H1 (cell line): ENCODE measurements around the gene ACTC1. TPM values are rescaled to one million over a fixed set of nuclear protein-coding genes. Genes with fewer than 3 reads are reported as not detected.

Source experiments
- CBX5 ChIP-seq: fragments of 300-800, 300-1000 bp; sonication (generic); IDR thresholded peaks from 2 replicates; pipeline ENCODE4 v1.7.1; 2016; ENCODE audit warnings: antibody characterized with exemption, low read length, low read depth
- CHD1 ChIP-seq: IDR thresholded peaks from 2 replicates; pipeline ENCODE4 v1.6.1; 2012; ENCODE audit warnings: low read depth, low read length, improper control_type of control experiment
- CTBP2 ChIP-seq: IDR thresholded peaks from 2 replicates; pipeline ENCODE4 v1.7.0; 2011; ENCODE audit warnings: borderline replicate concordance, mild to moderate bottlenecking, moderate library complexity, mixed read lengths, low read length; ENCODE audit not compliant: insufficient read depth, insufficient read length
- EZH2 ChIP-seq: fragments of 200-600 bp; sonication (generic); IDR thresholded peaks from 2 replicates; pipeline ENCODE4 v1.7.1; 2012; ENCODE audit warnings: low read depth, mild to moderate bottlenecking, moderate library complexity, low read length, inconsistent platforms; ENCODE audit not compliant: severe bottlenecking
- MAX ChIP-seq: IDR thresholded peaks from 2 replicates; pipeline ENCODE4 v1.6.1; 2012; ENCODE audit warnings: inconsistent platforms
- RBBP5 ChIP-seq: IDR thresholded peaks from 2 replicates; pipeline ENCODE4 v1.7.1; 2012; ENCODE audit warnings: low read depth, mild to moderate bottlenecking, inconsistent platforms, low read length, moderate library complexity, borderline replicate concordance
- SIN3A ChIP-seq, 2 experiments: IDR thresholded peaks in 1 of 2; conservative IDR thresholded peaks in 1 of 2; 2 replicates each; pipeline ENCODE4 v1.6.1; 2011 to 2012; ENCODE audit warnings: low read length in 2 of 2, improper control_type of control experiment in 1 of 2, low read depth in 1 of 2, mild to moderate bottlenecking in 1 of 2
- TAF1 ChIP-seq: IDR thresholded peaks from 2 replicates; pipeline ENCODE4 v1.6.1; 2011; ENCODE audit warnings: mild to moderate bottlenecking, low read depth, low read length
- YY1 ChIP-seq: IDR thresholded peaks from 2 replicates; pipeline ENCODE4 v1.6.1; 2011; ENCODE audit warnings: low read depth, mild to moderate bottlenecking, low read length
- polyA plus RNA-seq, 7 experiments: library from polyadenylated mRNA; depleted of rRNA in 3 of 7; stranded (reverse) in 5 of 7; unstranded in 2 of 7; fragments of >200 nt in 5 of 7; fragments of 200-250 nt in 2 of 7; gene quantifications; 1 replicate in 5 of 7; 2 replicates in 1 of 7; 4 replicates in 1 of 7; pipeline versions ENCODE4 v1.2.1 to v1.2.3, GENCODE V29; 2011 to 2013; ENCODE audit warnings: missing spikeins in 2 of 7, mixed read lengths in 2 of 7
- total RNA-seq: library from RNA; stranded (reverse); fragmentation: NEBNext Ultra II Directional; extraction: Animal tissue kit (Norgen Biotek cat#: 25700); gene quantifications from 2 replicates; pipeline ENCODE4 v1.2.1, GENCODE V29; 2021
- TF ChIP-seq, protein P1 (sequence below), 3 experiments: IDR thresholded peaks; 1 replicate in 2 of 3; 2 replicates in 1 of 3; pipeline versions ENCODE4 v1.5.1 to v1.6.1; 2011; ENCODE audit warnings: low read length in 3 of 3, mild to moderate bottlenecking in 3 of 3, inconsistent platforms in 2 of 3, low read depth in 1 of 3, moderate library complexity in 1 of 3; ENCODE audit not compliant: insufficient read depth in 1 of 3; ENCODE audit errors: control extremely low read depth in 1 of 3
- TF ChIP-seq, protein P2 (sequence below): IDR thresholded peaks from 2 replicates; pipeline ENCODE4 v1.6.1; 2012; ENCODE audit warnings: inconsistent platforms

Gene ACTC1
- total and polyA plus RNA-seq, 2 of the 8 experiments (the other 6 are each of a cell fraction or from before 2014, with no cell fraction given) = 37.6 to 90.0 TPM

GRCh38 chr15:34828145-34828911 is 33.0 kb upstream of the ACTC1 start (continued):
- TF ChIP-seq, protein P1, sequence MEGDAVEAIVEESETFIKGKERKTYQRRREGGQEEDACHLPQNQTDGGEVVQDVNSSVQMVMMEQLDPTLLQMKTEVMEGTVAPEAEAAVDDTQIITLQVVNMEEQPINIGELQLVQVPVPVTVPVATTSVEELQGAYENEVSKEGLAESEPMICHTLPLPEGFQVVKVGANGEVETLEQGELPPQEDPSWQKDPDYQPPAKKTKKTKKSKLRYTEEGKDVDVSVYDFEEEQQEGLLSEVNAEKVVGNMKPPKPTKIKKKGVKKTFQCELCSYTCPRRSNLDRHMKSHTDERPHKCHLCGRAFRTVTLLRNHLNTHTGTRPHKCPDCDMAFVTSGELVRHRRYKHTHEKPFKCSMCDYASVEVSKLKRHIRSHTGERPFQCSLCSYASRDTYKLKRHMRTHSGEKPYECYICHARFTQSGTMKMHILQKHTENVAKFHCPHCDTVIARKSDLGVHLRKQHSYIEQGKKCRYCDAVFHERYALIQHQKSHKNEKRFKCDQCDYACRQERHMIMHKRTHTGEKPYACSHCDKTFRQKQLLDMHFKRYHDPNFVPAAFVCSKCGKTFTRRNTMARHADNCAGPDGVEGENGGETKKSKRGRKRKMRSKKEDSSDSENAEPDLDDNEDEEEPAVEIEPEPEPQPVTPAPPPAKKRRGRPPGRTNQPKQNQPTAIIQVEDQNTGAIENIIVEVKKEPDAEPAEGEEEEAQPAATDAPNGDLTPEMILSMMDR (IDR thresholded peaks at IDR 0.05; ENCODE audit: control extremely low read depth in 1 of 3, insufficient read depth in 1 of 3, low read depth in 1 of 3, low read length in 3 of 3) = no peak
- TF ChIP-seq TAF1 (no peak), SIN3A (conservative IDR thresholded peaks at IDR 0.05 in 1 of 2, IDR thresholded peaks at IDR 0.05 in 1 of 2; ENCODE audit: low read depth in 1 of 2, low read length in 2 of 2) (no peak), YY1 (no peak), CBX5 (no peak), CHD1 (no peak), MAX (no peak), RBBP5 (no peak), EZH2 (no peak), CTBP2 (no peak)
- TF ChIP-seq, protein P2, sequence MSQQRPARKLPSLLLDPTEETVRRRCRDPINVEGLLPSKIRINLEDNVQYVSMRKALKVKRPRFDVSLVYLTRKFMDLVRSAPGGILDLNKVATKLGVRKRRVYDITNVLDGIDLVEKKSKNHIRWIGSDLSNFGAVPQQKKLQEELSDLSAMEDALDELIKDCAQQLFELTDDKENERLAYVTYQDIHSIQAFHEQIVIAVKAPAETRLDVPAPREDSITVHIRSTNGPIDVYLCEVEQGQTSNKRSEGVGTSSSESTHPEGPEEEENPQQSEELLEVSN = no peak
